Subcutaneous adipose tissue (tissue), 4 donors: Measurements from ENCODE around the gene FOXP1. TPM values are rescaled to one million over a fixed set of nuclear protein-coding genes. Genes with fewer than 3 reads are reported as not detected.

ENCODE experiments used
- total RNA-seq, 4 donors: library from RNA; depleted of rRNA; stranded (reverse); fragments of >200 nt; gene quantifications; one replicate each; pipeline ENCODE4 v1.1.0, GENCODE V29; 2016
- TF ChIP-seq, protein P1 (sequence below): fragments of 450-650 bp; IDR thresholded peaks from one replicate; pipeline ENCODE4 v1.5.1; 2016; ENCODE audit warnings: low read depth, mild to moderate bottlenecking, control low read depth, antibody characterized with exemption, moderate library complexity

Gene FOXP1
- total RNA-seq, 4 donors from 2014 or later: 70.5 to 96.7 (median 88.0) TPM

DNA sequence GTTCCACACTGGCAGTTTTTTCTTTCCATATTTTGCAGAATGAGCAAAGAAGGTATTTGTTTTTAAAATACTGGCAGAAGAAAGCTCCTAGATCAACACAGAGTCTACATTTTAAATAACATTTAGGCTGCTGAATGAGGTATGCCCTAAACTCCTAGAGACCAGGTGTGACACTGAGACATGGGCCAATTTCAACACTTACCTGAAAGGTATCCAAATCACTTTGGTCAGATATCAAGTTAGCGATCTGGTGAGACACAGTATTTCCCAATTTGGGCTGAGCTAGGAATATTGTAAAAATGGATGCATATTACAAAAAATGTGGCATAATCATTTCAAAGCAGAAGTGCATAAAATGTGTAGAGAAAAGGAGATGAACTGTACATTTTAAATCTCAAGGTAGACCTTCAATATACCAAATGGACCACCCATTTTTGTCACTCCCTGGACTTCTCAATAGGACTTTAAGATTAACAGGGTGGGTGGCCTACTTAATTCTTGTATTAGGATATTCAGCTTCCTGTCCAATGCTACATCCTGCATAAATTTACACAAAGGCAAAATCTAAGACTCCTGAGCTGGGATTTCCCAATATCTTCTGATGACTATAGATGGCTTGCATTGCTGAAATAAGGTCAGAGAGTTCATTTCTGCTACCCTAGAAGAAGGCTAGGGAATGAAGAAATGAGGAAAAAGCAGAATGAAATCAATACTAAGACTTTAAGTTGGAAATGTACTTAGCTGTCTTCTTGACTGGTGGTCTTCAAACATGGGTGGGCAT lies 487.8 kb downstream of the FOXP1 start:
- TF ChIP-seq, protein P1, sequence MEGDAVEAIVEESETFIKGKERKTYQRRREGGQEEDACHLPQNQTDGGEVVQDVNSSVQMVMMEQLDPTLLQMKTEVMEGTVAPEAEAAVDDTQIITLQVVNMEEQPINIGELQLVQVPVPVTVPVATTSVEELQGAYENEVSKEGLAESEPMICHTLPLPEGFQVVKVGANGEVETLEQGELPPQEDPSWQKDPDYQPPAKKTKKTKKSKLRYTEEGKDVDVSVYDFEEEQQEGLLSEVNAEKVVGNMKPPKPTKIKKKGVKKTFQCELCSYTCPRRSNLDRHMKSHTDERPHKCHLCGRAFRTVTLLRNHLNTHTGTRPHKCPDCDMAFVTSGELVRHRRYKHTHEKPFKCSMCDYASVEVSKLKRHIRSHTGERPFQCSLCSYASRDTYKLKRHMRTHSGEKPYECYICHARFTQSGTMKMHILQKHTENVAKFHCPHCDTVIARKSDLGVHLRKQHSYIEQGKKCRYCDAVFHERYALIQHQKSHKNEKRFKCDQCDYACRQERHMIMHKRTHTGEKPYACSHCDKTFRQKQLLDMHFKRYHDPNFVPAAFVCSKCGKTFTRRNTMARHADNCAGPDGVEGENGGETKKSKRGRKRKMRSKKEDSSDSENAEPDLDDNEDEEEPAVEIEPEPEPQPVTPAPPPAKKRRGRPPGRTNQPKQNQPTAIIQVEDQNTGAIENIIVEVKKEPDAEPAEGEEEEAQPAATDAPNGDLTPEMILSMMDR: no peak

DNA sequence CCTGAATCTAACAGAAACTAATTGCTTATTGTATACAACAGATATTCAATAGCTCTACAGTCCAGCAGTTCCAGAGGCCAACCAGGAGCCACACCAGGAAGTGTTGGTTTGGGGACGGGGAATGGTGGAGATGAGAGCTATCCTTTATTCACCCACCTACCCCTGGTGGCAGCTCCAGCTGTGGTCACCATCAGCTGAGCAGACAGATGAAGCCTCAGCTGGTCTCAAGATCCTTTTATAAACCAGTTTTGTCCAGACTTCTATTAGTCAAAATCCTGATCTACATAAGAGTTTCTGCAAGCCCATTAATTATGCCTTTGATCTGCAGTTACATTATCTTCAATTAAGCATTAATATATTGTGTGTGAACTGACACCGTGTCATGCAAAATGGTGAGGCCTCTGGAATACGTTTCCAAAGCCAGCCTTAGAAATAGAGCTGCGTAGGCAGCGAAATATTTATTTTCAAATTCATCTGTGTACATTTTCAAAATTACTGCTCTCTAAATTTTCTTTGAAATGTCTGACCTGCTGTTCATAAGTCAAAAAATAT lies 488.8 kb downstream of the FOXP1 start:
- TF ChIP-seq, protein P1: no peak

DNA sequence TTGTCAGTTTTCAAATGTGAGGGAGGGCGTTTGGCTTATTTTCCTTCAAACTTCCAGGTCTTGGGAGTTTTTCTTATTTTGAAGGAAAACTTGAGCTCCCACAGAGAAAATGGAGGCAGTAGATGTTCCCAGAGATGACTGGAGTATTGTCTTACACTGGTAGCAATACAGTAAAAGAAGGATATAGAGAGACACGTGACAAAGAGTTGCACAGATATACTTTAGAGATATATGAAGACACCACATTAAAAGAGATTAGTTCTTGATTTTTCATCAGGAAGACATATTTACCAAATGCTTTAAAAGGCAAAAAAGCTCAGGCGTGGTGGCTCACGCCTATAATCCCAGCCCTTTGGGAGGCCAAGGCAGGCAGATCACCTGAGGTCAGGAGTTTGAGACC lies 490.9 kb downstream of the FOXP1 start:
- TF ChIP-seq, protein P1: no peak

DNA sequence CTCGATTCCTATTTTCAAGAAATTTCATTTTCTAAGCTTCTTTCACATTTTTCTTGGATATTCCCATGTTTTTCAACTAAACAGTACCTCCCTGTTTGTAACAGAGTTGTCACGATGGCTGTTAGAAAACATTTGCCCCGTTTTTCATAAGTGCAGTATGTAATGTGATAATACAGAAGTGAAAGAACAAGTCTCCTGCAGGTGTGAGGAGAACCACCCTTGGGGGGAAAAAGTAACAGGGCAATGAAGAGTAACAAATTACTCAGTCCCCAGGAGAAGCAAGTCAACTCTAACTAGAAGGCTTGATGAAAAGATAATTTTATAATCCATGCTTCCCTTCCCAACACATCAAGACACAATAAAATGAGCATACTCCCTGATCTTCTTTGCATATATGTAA lies 493.3 kb downstream of the FOXP1 start:
- TF ChIP-seq, protein P1: no peak

DNA sequence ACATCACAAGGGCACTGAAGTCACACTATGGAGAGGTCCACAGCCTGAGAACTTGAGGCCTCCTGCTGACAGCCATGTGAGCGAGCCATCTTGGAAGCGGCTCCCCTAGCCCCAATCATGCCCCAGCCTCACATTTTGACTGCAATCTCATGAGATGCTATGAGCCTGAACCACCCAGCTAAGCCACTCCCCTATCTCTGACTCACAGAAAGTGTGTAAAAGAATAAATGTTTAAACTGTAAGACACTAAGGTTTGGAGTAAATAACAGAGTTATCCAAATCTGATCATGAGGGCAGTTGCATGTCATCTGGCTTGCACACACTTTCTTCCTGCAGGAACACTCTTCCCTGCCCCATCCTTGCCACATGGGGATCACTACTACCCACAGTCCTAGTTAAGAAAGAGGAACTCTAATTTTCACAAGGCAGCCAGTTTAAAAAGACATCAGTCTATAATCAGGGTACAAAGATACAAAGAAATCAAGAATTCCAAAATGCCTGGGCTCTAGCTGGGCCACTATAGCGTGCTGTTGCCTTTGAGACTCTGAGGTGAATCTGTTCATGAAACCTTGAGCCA lies 494.2 kb downstream of the FOXP1 start:
- TF ChIP-seq, protein P1: no peak

DNA sequence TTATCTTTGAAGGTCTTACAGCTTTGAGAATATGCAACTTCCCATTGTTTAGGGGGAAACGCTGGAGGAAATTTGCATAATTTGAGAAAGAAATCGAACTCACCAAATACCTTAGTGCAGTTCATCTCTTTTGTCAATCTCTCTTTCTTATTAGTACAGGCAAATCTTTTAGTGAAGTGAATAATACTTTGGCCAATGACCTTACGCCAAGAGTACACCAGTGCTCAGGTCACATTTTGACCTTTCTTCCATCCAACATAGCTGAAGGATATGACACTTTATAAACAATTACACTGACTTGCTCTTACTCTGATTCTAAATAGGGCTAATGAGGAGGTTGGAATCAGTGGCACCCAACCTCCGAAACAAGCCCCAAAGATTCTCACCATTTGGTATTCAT lies 494.8 kb downstream of the FOXP1 start:
- TF ChIP-seq, protein P1: no peak

DNA sequence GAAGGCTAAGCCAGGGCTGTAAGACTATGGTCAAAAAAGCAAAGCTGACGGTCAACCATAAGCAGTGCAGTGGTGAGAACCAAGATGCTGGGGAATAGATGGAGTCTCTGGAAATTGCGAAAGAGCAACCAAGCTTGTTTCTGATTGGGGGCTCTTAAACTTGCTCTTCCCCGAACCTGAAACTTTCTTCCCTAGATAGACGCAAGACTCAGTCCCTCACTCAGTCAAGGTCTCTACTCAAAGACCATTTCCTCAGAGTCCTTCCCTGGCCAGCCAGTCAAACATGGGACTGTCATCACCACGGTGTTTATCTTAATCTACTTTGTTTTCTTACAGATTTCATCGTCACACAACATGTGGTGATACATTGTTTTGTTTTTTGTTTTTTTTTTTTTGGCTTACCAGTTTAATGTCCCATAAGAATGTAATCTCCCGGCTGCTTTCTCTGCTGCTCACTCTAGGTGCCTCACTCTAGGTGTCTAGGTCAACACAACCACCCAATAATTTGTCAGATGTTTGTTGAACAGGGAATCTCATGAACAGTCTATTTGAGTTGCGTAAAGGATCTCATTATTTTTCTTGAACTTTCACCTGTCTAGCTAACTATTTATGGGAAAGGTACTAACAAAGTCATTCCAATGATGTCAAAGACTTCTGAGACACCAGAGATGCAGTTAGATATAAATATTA lies 495.4 kb downstream of the FOXP1 start:
- TF ChIP-seq, protein P1: no peak
